DOHH2 (cell line): Measurements from ENCODE around the gene DACT3.

ENCODE experiments used
- EZH2phosphoT487 ChIP-seq: fragments of 200-600 bp; sonication (generic); IDR thresholded peaks from 2 replicates; pipeline ENCODE4 v1.6.1; 2017; ENCODE audit warnings: borderline replicate concordance, mild to moderate bottlenecking, antibody characterized with exemption, low read length, moderate library complexity, mixed read lengths
- TF ChIP-seq, protein P1 (sequence below): fragments of 200-600 bp; sonication (generic); IDR thresholded peaks from one replicate; pipeline ENCODE4 v1.5.1; 2014; ENCODE audit warnings: antibody characterized with exemption, mild to moderate bottlenecking, low read depth, low read length; ENCODE audit not compliant: poor library complexity, severe bottlenecking

DNA sequence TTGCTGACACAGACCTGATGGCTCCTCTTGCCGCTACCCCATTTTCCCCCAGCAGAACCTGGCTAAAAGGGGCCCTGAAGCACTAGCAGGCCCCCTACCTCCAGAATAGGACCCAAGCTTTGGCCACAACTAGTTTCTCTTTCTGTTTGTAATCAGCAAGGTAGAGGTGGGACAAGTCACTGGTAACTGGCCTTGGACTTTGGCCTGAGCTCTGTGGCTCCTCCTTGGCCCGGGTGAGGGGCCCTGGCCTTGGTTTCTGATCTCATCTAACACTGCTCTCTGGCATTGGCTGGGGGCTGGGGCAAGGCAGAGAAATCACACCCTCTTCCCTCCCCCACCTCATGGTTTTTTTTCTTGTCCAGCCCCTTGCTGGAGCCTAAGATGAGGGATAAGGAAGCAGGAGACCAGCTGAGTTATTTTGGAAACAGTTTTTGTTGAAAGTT lies 57.8 kb downstream of the DACT3 start:
- TF ChIP-seq, protein P1, sequence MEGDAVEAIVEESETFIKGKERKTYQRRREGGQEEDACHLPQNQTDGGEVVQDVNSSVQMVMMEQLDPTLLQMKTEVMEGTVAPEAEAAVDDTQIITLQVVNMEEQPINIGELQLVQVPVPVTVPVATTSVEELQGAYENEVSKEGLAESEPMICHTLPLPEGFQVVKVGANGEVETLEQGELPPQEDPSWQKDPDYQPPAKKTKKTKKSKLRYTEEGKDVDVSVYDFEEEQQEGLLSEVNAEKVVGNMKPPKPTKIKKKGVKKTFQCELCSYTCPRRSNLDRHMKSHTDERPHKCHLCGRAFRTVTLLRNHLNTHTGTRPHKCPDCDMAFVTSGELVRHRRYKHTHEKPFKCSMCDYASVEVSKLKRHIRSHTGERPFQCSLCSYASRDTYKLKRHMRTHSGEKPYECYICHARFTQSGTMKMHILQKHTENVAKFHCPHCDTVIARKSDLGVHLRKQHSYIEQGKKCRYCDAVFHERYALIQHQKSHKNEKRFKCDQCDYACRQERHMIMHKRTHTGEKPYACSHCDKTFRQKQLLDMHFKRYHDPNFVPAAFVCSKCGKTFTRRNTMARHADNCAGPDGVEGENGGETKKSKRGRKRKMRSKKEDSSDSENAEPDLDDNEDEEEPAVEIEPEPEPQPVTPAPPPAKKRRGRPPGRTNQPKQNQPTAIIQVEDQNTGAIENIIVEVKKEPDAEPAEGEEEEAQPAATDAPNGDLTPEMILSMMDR, result no peak
- no peak for TF ChIP-seq EZH2phosphoT487
